Activated CD4-positive, alpha-beta T cell treated with anti-CD3 and anti-CD28 coated beads, Interleukin-2, amount 10 ng/mL, durations not matched to agents 24 days and 14 days (primary cell): Measurements from ENCODE around the gene FGGY. TPM values are rescaled to one million over a fixed set of nuclear protein-coding genes. Genes with fewer than 3 reads are reported as not detected.

Experiments used
- DNase-seq: peaks from one replicate; pipeline ENCODE4 v3.0.0; 2022
- H3K27ac Mint-ChIP-seq: one replicate; pipeline ENCODE4 v1.8.0; 2022; ENCODE audit warnings: mild to moderate bottlenecking, mixed read lengths
- H3K27me3 Mint-ChIP-seq: one replicate; pipeline ENCODE4 v1.8.0; 2022; ENCODE audit warnings: mixed read lengths
- H3K36me3 Mint-ChIP-seq: one replicate; pipeline ENCODE4 v1.8.0; 2022; ENCODE audit warnings: low read depth, mild to moderate bottlenecking, mixed read lengths
- H3K4me1 Mint-ChIP-seq: one replicate; pipeline ENCODE4 v1.8.0; 2021; ENCODE audit warnings: mixed read lengths
- H3K4me3 Mint-ChIP-seq: one replicate; pipeline ENCODE4 v1.8.0; 2022; ENCODE audit warnings: mild to moderate bottlenecking, moderate library complexity, mixed read lengths
- H3K9me3 Mint-ChIP-seq: one replicate; pipeline ENCODE4 v1.8.0; 2021; ENCODE audit warnings: mixed read lengths
- intact Hi-C: fragments of 100-400 bp; cut with micrococcal nuclease; formaldehyde crosslinking; loops from one replicate; pipeline ENCODE4 v1.15.1; 2023
- total RNA-seq: library from RNA; stranded (reverse); gene quantifications from 2 replicates; pipeline ENCODE4 v1.2.3, GENCODE V29; 2022

The FGGY gene
- total RNA-seq, 1 donor from 2014 or later: 8.1 TPM

GRCh38 chr1:59776960-59777852 lies 480.3 kb downstream of the FGGY start:
- intact Hi-C loops: no loop called here
- Mint-ChIP-seq H3K27ac (no peak overlapping the region), H3K27me3 (peaks cover 5% of the 10 kb centered on the region), H3K36me3 (no peaks in the 10 kb centered on the region), H3K4me3 (no peak overlapping the region), H3K4me1 (no peaks in the 10 kb centered on the region), H3K9me3 (no peaks in the 10 kb centered on the region)
- DNase-seq: no peak

GRCh38 chr1:59779949-59780348 lies 483.1 kb downstream of the FGGY start:
- Mint-ChIP-seq H3K36me3 (no peaks in the 10 kb centered on the region), H3K27ac (no peak overlapping the region), H3K4me3 (no peak overlapping the region), H3K27me3 (peaks cover 5% of the 10 kb centered on the region), H3K9me3 (no peaks in the 10 kb centered on the region), H3K4me1 (no peaks in the 10 kb centered on the region)
- intact Hi-C loops: no loop called here
- no peak for DNase-seq

- no peak overlapping the region for H3K4me3 Mint-ChIP-seq
- no peak overlapping the region for H3K27ac Mint-ChIP-seq
- H3K9me3 Mint-ChIP-seq: peaks cover 16% of the 10 kb centered on the region
- intact Hi-C loops: no loop called here
- peaks cover 2% of the 10 kb centered on the region for H3K4me1 Mint-ChIP-seq
- no peaks in the 10 kb centered on the region for H3K36me3 Mint-ChIP-seq
- DNase-seq: no peak
- peaks cover 6% of the 10 kb centered on the region for H3K27me3 Mint-ChIP-seq
Observed at GRCh38 chr1:59788825-59789224, 491.9 kb downstream of the FGGY start.

- Mint-ChIP-seq H3K36me3 (no peaks in the 10 kb centered on the region), H3K27ac (no peak overlapping the region), H3K9me3 (peaks cover 3% of the 10 kb centered on the region), H3K4me1 (no peaks in the 10 kb centered on the region), H3K4me3 (no peak overlapping the region), H3K27me3 (peaks cover 20% of the 10 kb centered on the region)
- DNase-seq: no peak
- intact Hi-C loops: no loop called here
Observed at GRCh38 chr1:59798600-59798999, 501.7 kb downstream of the FGGY start.

- DNase-seq: no peak
- intact Hi-C loops: no loop called here
- Mint-ChIP-seq H3K9me3 (peaks cover 3% of the 10 kb centered on the region), H3K4me3 (no peak overlapping the region), H3K36me3 (no peaks in the 10 kb centered on the region), H3K27ac (no peak overlapping the region), H3K27me3 (peaks cover 16% of the 10 kb centered on the region), H3K4me1 (no peaks in the 10 kb centered on the region)
Observed at GRCh38 chr1:59803458-59804038, 506.7 kb downstream of the FGGY start.

GRCh38 chr1:59804301-59804700 lies 507.4 kb downstream of the FGGY start:
- no peaks in the 10 kb centered on the region for H3K36me3 Mint-ChIP-seq
- H3K4me3 Mint-ChIP-seq: no peak overlapping the region
- H3K4me1 Mint-ChIP-seq: no peaks in the 10 kb centered on the region
- H3K9me3 Mint-ChIP-seq: peaks cover 3% of the 10 kb centered on the region
- DNase-seq: no peak
- H3K27ac Mint-ChIP-seq: no peak overlapping the region
- peaks cover 23% of the 10 kb centered on the region for H3K27me3 Mint-ChIP-seq
- intact Hi-C loops: no loop called here

GRCh38 chr1:59805554-59805953 lies 508.7 kb downstream of the FGGY start:
- DNase-seq: no peak
- Mint-ChIP-seq H3K27ac (no peak overlapping the region), H3K4me1 (no peaks in the 10 kb centered on the region), H3K36me3 (no peaks in the 10 kb centered on the region), H3K9me3 (peaks cover 3% of the 10 kb centered on the region), H3K4me3 (no peak overlapping the region), H3K27me3 (peaks cover 28% of the 10 kb centered on the region)
- intact Hi-C loops: no loop called here
